IMR-90 (cell line): ENCODE results near the gene GAS6. TPM values are rescaled to one million over a fixed set of nuclear protein-coding genes. Genes with fewer than 3 reads are reported as not detected.
A peak's percentile ranks its signal among the peaks of the same experiment; 100 is the strongest.

Source experiments
- ATAC-seq: fragments of 200-7000 bp; cut with Tn5 transposase; 2 replicates; pipeline ENCODE4 v1.9.1; 2020; ENCODE audit warnings: low read depth, mild to moderate bottlenecking, moderate library complexity
- BruUV-seq: library from RNA; stranded (reverse); fragments of 400-500 nt; replicated peaks from 2 replicates; lab custom pipeline; 2021; lab: Mats Ljungman, UMichigan
- CTCF ChIA-PET: fragments of 300-600 bp; formaldehyde crosslinking; extraction: SDS; loops from one replicate; lab custom pipeline; 2021; ENCODE audit warnings: antibody characterized with exemption; lab: Yijun Ruan, JAX
- POLR2A ChIA-PET: fragments of 300-600 bp; sonication (Branson Sonifier 250); formaldehyde crosslinking; loops from one replicate; lab custom pipeline; 2022; ENCODE audit warnings: antibody characterized with exemption; ENCODE audit not compliant: unreplicated experiment; lab: Charles Lee
- DNase-seq: peaks from one replicate; pipeline ENCODE4 v3.0.0; 2013
- H2AFZ ChIP-seq: replicated peaks from 2 replicates; pipeline ENCODE3; 2013; ENCODE audit warnings: low read length, mild to moderate bottlenecking; ENCODE audit not compliant: poor library complexity
- H2AK5ac ChIP-seq: 2 replicates; pipeline ENCODE4 v1.6.1; 2013; ENCODE audit warnings: low read depth, low read length, inconsistent platforms
- H2AK9ac ChIP-seq: replicated peaks from 2 replicates; pipeline ENCODE3; 2013; ENCODE audit warnings: mild to moderate bottlenecking, low read depth, low read length, moderate library complexity; ENCODE audit not compliant: poor library complexity
- H2BK120ac ChIP-seq: 2 replicates; pipeline ENCODE4 v1.6.1; 2013; ENCODE audit warnings: low read depth, low read length, inconsistent platforms
- H2BK15ac ChIP-seq: 3 replicates; pipeline ENCODE4 v1.6.1; 2013; ENCODE audit warnings: low read depth, low read length, inconsistent platforms
- H2BK20ac ChIP-seq: 2 replicates; pipeline ENCODE4 v1.6.1; 2013; ENCODE audit warnings: low read depth, mild to moderate bottlenecking, inconsistent platforms, low read length, moderate library complexity
- H2BK5ac ChIP-seq: 2 replicates; pipeline ENCODE4 v1.6.1; 2013; ENCODE audit warnings: mild to moderate bottlenecking, low read depth, low read length, inconsistent platforms; ENCODE audit not compliant: poor library complexity, severe bottlenecking
- H3K14ac ChIP-seq: replicated peaks from 2 replicates; pipeline ENCODE4 v1.6.1; 2013; ENCODE audit warnings: low read depth, low read length, inconsistent platforms
- H3K18ac ChIP-seq: 2 replicates; pipeline ENCODE4 v1.6.1; 2013; ENCODE audit warnings: low read depth, low read length, control low read depth
- H3K23ac ChIP-seq: 2 replicates; pipeline ENCODE4 v1.6.1; 2013; ENCODE audit warnings: low read depth, low read length, inconsistent platforms
- H3K27ac ChIP-seq: 2 replicates; pipeline ENCODE4 v1.5.1; 2013; ENCODE audit warnings: mild to moderate bottlenecking, control low read depth, low read length; ENCODE audit not compliant: insufficient read depth
- H3K27me3 ChIP-seq: 2 replicates; pipeline ENCODE4 v1.6.1; 2013; ENCODE audit warnings: low read length; ENCODE audit not compliant: control insufficient read depth, insufficient read depth
- H3K36me3 ChIP-seq: 2 replicates; pipeline ENCODE4 v1.6.1; 2013; ENCODE audit warnings: low read length, mixed read lengths; ENCODE audit not compliant: control insufficient read depth, insufficient read depth
- H3K4ac ChIP-seq: 2 replicates; pipeline ENCODE4 v1.6.1; 2013; ENCODE audit warnings: low read depth, low read length, inconsistent platforms
- H3K4me1 ChIP-seq: 2 replicates; pipeline ENCODE4 v1.6.1; 2013; ENCODE audit warnings: low read length, mixed read lengths; ENCODE audit not compliant: control insufficient read depth, insufficient read depth
- H3K4me2 ChIP-seq: 2 replicates; pipeline ENCODE4 v1.6.1; 2013; ENCODE audit warnings: low read depth, mild to moderate bottlenecking, control low read depth, low read length, moderate library complexity
- H3K4me3 ChIP-seq: 2 replicates; pipeline ENCODE4 v1.5.1; 2013; ENCODE audit warnings: low read depth, mild to moderate bottlenecking, control low read depth, low read length, moderate library complexity; ENCODE audit not compliant: insufficient read depth
- H3K56ac ChIP-seq: 2 replicates; pipeline ENCODE4 v1.6.1; 2013; ENCODE audit warnings: low read length, inconsistent platforms; ENCODE audit not compliant: insufficient read depth; ENCODE audit errors: extremely low read depth
- H3K79me1 ChIP-seq, 2 experiments: 2 replicates each; pipeline ENCODE4 v1.6.1; 2013; ENCODE audit warnings: low read length in 2 of 2, inconsistent platforms in 1 of 2, low read depth in 1 of 2
- H3K9ac ChIP-seq: 2 replicates; pipeline ENCODE4 v1.6.1; 2013; ENCODE audit warnings: low read depth, low read length, control low read depth
- H3K9me1 ChIP-seq: 2 replicates; pipeline ENCODE4 v1.6.1; 2013; ENCODE audit warnings: low read length, inconsistent platforms; ENCODE audit not compliant: insufficient read depth
- H3K9me3 ChIP-seq: 2 replicates; pipeline ENCODE4 v1.6.1; 2013; ENCODE audit warnings: low read length; ENCODE audit not compliant: control insufficient read depth, insufficient read depth
- H4K20me1 ChIP-seq: 2 replicates; pipeline ENCODE4 v1.6.1; 2013; ENCODE audit warnings: low read length, inconsistent platforms; ENCODE audit not compliant: insufficient read depth
- H4K5ac ChIP-seq: 2 replicates; pipeline ENCODE4 v1.6.1; 2013; ENCODE audit warnings: mild to moderate bottlenecking, low read depth, low read length, control low read depth
- H4K8ac ChIP-seq, 2 experiments: 2 replicates each; pipeline ENCODE4 v1.6.1; 2013; ENCODE audit warnings: low read depth in 2 of 2, low read length in 2 of 2, control low read depth in 1 of 2, inconsistent platforms in 1 of 2
- H4K91ac ChIP-seq: 2 replicates; pipeline ENCODE4 v1.6.1; 2013; ENCODE audit warnings: low read depth, low read length, inconsistent platforms; ENCODE audit not compliant: insufficient read depth
- CEBPB ChIP-seq: IDR thresholded peaks from 2 replicates; pipeline ENCODE4 v1.6.1; 2012; ENCODE audit warnings: low read depth, low read length, improper control_type of control experiment
- CHD1 ChIP-seq: IDR thresholded peaks from 2 replicates; pipeline ENCODE4 v1.6.1; 2012; ENCODE audit warnings: low read depth, low read length, improper control_type of control experiment
- FOS ChIP-seq: fragments of 150-350 bp; IDR thresholded peaks from 2 replicates; pipeline ENCODE4 v1.6.1; 2016; ENCODE audit warnings: low read depth, low read length
- MXI1 ChIP-seq: IDR thresholded peaks from 2 replicates; pipeline ENCODE4 v1.6.1; 2012; ENCODE audit warnings: low read depth, mild to moderate bottlenecking, low read length, moderate library complexity, borderline replicate concordance
- NFE2L2 ChIP-seq: fragments of 150-350 bp; IDR thresholded peaks from 2 replicates; pipeline ENCODE4 v1.6.1; 2016; ENCODE audit warnings: low read depth, mild to moderate bottlenecking, low read length
- POLR2A ChIP-seq: IDR thresholded peaks from 2 replicates; pipeline ENCODE4 v1.6.1; 2012; ENCODE audit warnings: mild to moderate bottlenecking, low read depth, low read length
- RAD21 ChIP-seq: IDR thresholded peaks from 2 replicates; pipeline ENCODE4 v1.6.1; 2012; ENCODE audit warnings: low read length, improper control_type of control experiment
- RFX5 ChIP-seq: IDR thresholded peaks from 2 replicates; pipeline ENCODE4 v1.8.0; 2012; ENCODE audit warnings: low read depth, mild to moderate bottlenecking, low read length, moderate library complexity
- WGBS, 2 experiments: methylation state at CpG; one replicate each; pipeline versions ENCODE4 v1.1.5 to v1.1.7; 2013; ENCODE audit warnings: missing lambda C conversion rate in 2 of 2; ENCODE audit not compliant: insufficient read length in 1 of 2; ENCODE audit errors: extremely low coverage in 2 of 2; 5-methylcytosine and 5-hydroxymethylcytosine counted together
- dilution Hi-C: fragments of 300-500 bp; cut with HindIII; formaldehyde crosslinking; loops from one replicate; pipeline ENCODE4 v1.14.3; 2018; ENCODE audit warnings: low sequenced_read_pairs; ENCODE audit not compliant: unreplicated experiment
- in situ Hi-C: fragments of 300-500 bp; cut with MboI; formaldehyde crosslinking; loops from 3 replicates; pipeline ENCODE4 v1.14.3; 2019; ENCODE audit warnings: low sequenced_read_pairs, inconsistent platforms, mixed read lengths
- intact Hi-C: fragments of 100-400 bp; cut with micrococcal nuclease; formaldehyde crosslinking; loops from 2 replicates; pipeline ENCODE4 v1.10.0; 2022
- polyA plus RNA-seq, 3 experiments: library from polyadenylated mRNA; depleted of rRNA; stranded (reverse); fragments of >200 nt; gene quantifications; 2 replicates each; pipeline ENCODE4 v1.2.3, GENCODE V29; 2012; ENCODE audit warnings: low replicate concordance in 1 of 3
- total RNA-seq: library from RNA; depleted of rRNA; stranded (reverse); fragments of >200 nt; gene quantifications from 2 replicates; pipeline ENCODE4 v1.2.3, GENCODE V29; 2012

GAS6 gene
- total and polyA plus RNA-seq, 2 of the 4 experiments (the other 2 are of a cell fraction): 220 to 823 TPM

- Histone ChIP-seq H3K14ac (peak overlapping the region; percentile 87), H4K8ac (peak overlapping the region; percentile 81 to 96), H2BK15ac (peak overlapping the region; percentile 95), H2AFZ (no peak overlapping the region), H4K5ac (peak overlapping the region; percentile 36; the same call in 1 of the 2 replicates), H4K20me1 (no peaks in the 10 kb centered on the region), H3K27ac (peak overlapping the region; percentile 31), H3K23ac (peak overlapping the region; percentile 61; the same call in 1 of the 2 replicates), H3K56ac (peak overlapping the region; percentile 56; the same call in 1 of the 2 replicates), H3K36me3 (no peaks in the 10 kb centered on the region), H3K18ac (peak overlapping the region; percentile 74), H3K4me2 (no peak overlapping the region), H3K27me3 (no peaks in the 10 kb centered on the region), H3K4ac (peak overlapping the region; percentile 98), H2AK9ac (no peak overlapping the region), H3K9me3 (no peaks in the 10 kb centered on the region), H2BK5ac (peak overlapping the region; percentile 93), H3K9ac (no peak overlapping the region), H2BK20ac (peak overlapping the region; percentile 98), H3K79me1 (peaks cover 0 to 37% of the 10 kb centered on the region in 2 experiments; a peak in 2 of 4 replicates), H2BK120ac (peak overlapping the region; percentile 98), H3K4me1 (peaks cover 27% of the 10 kb centered on the region), H4K91ac (peak overlapping the region; percentile 96), H3K4me3 (no peak overlapping the region), H3K9me1 (peaks cover 3% of the 10 kb centered on the region), H2AK5ac (peak overlapping the region; percentile 96)
- POLR2A ChIA-PET: interaction anchor here (1.0 kb wide), 1 partner anchor 42 kb away, joined by 3 read pairs; no protein-coding TSS in a partner anchor
- TF ChIP-seq CEBPB (no peak), MXI1 (no peak), POLR2A (no peak), RAD21 (no peak), FOS (no peak), NFE2L2 (no peak), RFX5 (no peak), CHD1 (no peak)
- no TSS peak for BruUV-seq
- CTCF ChIA-PET: no interaction called here
- no CpG with 5 or more reads among the region's 8 CpGs for WGBS, 2 experiments
- dilution Hi-C loops: no loop called here
- ATAC-seq (no peak), DNase-seq (no peak)
- intact Hi-C loops: no loop called here
- in situ Hi-C loops: no loop called here
Measured at GRCh38 chr13:113905942-113906341, 42.1 kb upstream of the GAS6 start.
